ENCODE measurements around the gene PIM2.

Gene PIM2

DNA sequence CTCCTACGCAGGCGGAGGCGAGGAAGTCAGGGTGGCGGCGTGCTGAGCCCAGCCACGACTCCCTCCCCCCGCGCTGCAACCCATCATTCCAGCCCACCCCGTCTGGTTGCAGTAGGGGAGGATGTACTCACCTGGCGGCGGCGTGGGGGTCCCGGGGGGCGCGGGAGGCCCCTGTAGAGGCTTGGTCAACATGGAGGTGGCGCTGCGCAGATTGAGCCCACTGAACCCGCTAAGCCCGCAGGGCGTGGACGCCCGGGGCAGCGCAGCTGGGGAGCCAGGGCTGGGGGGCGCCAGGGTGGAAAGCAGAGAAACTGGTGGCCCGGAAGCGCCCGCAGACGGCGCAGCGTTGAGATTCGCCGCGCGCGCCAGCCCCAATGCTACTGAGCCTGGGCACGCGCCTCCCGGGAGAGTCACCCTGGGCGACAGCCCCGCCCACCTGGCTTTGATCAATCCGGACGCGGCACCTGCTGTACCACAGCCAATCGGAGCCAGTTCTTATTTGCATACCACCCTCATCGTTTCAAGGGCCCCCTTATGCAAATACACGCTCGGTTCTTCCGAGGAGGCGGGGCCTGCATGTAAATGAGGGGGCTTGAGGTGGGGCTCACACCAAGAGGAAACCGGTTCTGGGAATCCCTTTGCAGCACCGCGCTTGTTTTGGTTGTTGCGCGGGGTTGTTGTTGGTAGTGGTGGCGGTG lies at the start of gene PIM2:
Gene PIM2, minus strand, starts transcription at position 382 of the 698 bp plus-strand sequence. Its CDS starts 190 bp downstream, at position 192.
- TF ChIP-seq, protein P1, sequence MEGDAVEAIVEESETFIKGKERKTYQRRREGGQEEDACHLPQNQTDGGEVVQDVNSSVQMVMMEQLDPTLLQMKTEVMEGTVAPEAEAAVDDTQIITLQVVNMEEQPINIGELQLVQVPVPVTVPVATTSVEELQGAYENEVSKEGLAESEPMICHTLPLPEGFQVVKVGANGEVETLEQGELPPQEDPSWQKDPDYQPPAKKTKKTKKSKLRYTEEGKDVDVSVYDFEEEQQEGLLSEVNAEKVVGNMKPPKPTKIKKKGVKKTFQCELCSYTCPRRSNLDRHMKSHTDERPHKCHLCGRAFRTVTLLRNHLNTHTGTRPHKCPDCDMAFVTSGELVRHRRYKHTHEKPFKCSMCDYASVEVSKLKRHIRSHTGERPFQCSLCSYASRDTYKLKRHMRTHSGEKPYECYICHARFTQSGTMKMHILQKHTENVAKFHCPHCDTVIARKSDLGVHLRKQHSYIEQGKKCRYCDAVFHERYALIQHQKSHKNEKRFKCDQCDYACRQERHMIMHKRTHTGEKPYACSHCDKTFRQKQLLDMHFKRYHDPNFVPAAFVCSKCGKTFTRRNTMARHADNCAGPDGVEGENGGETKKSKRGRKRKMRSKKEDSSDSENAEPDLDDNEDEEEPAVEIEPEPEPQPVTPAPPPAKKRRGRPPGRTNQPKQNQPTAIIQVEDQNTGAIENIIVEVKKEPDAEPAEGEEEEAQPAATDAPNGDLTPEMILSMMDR (IDR thresholded peaks at IDR 0.05; ENCODE audit: insufficient read depth, low read depth, low read length, missing control alignments), result no peak
- peak within 1 kb of the TSS; percentile 89 for H3K4me3 ChIP-seq (ENCODE audit: low read depth, low read length)
- DNase-seq (ENCODE audit: low read depth), result peak; percentile 97

- no peak overlapping the region for H3K4me3 ChIP-seq (ENCODE audit: low read depth, low read length)
- TF ChIP-seq, protein P1 (IDR thresholded peaks at IDR 0.05; ENCODE audit: insufficient read depth, low read depth, low read length, missing control alignments), result no peak
- no peak for DNase-seq (ENCODE audit: low read depth)
Measured at GRCh38 chrX:48968377-48968776, 49.6 kb upstream of the PIM2 start.

DNA sequence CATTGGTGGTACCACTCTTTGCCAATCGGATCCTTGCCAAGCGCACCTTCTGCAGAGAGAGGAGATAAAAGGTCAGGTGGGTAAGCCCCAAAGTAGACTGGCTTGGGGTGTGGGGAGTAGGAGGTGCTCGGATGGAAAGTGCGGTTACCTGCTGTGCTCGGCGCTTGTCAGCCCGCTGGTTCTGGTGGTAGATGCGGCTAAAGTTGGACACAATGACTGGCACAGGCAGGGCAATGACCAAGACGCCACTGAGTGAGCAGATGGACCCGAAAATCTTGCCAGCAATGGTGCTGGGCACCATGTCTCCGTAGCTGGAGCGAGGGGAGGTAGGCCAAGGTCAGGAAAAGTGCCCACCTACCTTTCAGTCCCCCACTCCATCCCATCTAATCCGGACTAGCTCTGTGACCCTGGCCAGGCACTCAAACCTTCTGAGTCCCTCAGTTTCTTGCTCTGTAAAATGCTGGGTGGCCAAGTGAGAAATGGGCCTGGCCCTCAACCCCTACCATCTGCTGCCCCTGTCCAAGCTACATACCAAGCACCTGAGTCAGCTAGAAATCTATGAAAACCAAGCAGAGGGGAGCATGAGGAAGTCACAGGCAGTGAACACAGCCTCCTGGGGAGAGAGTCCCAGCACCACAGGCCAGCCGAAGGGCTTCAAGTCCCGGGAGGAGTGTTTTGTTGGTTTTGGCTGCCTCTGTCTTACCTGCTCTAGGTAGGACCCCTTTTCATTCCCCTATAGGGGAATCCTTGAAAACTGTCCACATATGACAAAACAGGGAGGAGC lies 48.2 kb upstream of the PIM2 start:
- H3K4me3 ChIP-seq (ENCODE audit: low read depth, low read length), result no peak overlapping the region
- TF ChIP-seq, protein P1 (IDR thresholded peaks at IDR 0.05; ENCODE audit: insufficient read depth, low read depth, low read length, missing control alignments), result no peak
- no peak for DNase-seq (ENCODE audit: low read depth)

- no peak overlapping the region for H3K4me3 ChIP-seq (ENCODE audit: low read depth, low read length)
- TF ChIP-seq, protein P1 (IDR thresholded peaks at IDR 0.05; ENCODE audit: insufficient read depth, low read depth, low read length, missing control alignments), result no peak
- DNase-seq (ENCODE audit: low read depth), result no peak
Measured at GRCh38 chrX:48965959-48966358, 47.1 kb upstream of the PIM2 start.

DNA sequence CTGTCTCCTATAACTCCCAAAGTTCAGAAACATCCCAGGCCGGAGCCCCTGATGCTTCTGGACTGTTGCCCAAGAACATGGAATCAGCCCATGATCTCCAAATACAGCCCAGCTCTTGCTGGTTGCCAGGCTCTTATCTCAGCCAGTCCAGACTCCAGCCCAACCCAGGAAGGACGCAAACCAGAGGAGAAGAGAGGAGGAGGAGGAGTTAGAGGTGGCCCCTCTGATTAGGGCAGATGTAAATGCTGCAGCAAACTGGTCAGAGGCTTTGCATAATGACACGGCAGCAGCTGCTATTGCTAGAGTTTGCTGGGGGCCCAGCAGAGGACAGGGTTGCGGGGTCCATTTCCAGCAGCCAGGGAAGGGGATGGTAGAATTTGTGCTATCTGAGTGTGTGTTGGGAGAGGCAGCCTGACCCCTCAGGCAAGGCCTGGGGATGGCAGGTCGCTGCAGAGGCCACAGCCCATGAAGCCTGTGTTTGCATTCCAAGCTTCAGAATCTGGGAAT lies 42.8 kb upstream of the PIM2 start:
- H3K4me3 ChIP-seq (ENCODE audit: low read depth, low read length), result no peak overlapping the region
- no peak for DNase-seq (ENCODE audit: low read depth)
- TF ChIP-seq, protein P1 (IDR thresholded peaks at IDR 0.05; ENCODE audit: insufficient read depth, low read depth, low read length, missing control alignments), result no peak

- TF ChIP-seq, protein P1 (IDR thresholded peaks at IDR 0.05; ENCODE audit: insufficient read depth, low read depth, low read length, missing control alignments), result no peak
- no peak overlapping the region for H3K4me3 ChIP-seq (ENCODE audit: low read depth, low read length)
- no peak for DNase-seq (ENCODE audit: low read depth)
Measured at GRCh38 chrX:48960291-48960690, 41.5 kb upstream of the PIM2 start.
